Esophagus mucosa (tissue), 1 donor: ENCODE results near the gene BDP1. TPM values are rescaled to one million over a fixed set of nuclear protein-coding genes. Genes with fewer than 3 reads are reported as not detected.
"Not testable (repeated sequence)": the region's sequence is repeated elsewhere in the genome, so short reads cannot be mapped to it uniquely, and the experiment has no call there.

ENCODE experiments used
- ATAC-seq: fragments of 200-7000 bp; cut with Tn5 transposase; one replicate; pipeline ENCODE4 v1.9.1; 2020
- total RNA-seq: library from RNA; stranded (reverse); gene quantifications from one replicate; pipeline ENCODE4 v1.2.4, GENCODE V29; 2023
- donor health status: DM: yes; HTN: yes; CAD: no.

The BDP1 gene
- 14.1 TPM for total RNA-seq

- peak; percentile 97 for ATAC-seq
Measured at GRCh38 chr5:71455427-71456361, at the start of gene BDP1. Gene BDP1 (plus strand): TSS chr5:71455651. CDS start chr5:71455878, 227 bp downstream.

GRCh38 chr5:71410088-71410487 is 45.4 kb upstream of the BDP1 start:
- ATAC-seq = not testable (repeated sequence)

- ATAC-seq = not testable (repeated sequence)
Measured at GRCh38 chr5:71415626-71416025, 39.8 kb upstream of the BDP1 start.

GRCh38 chr5:71418026-71418425 is 37.4 kb upstream of the BDP1 start:
- ATAC-seq = not testable (repeated sequence)

GRCh38 chr5:71421278-71421677 is 34.2 kb upstream of the BDP1 start:
- not testable (repeated sequence) for ATAC-seq

GRCh38 chr5:71423896-71424295 is 31.6 kb upstream of the BDP1 start:
- ATAC-seq = not testable (repeated sequence)

- not testable (repeated sequence) for ATAC-seq
Measured at GRCh38 chr5:71426686-71427474, 28.6 kb upstream of the BDP1 start.

- not testable (repeated sequence) for ATAC-seq
Measured at GRCh38 chr5:71432410-71432809, 23.0 kb upstream of the BDP1 start.

GRCh38 chr5:71434825-71435224 is 20.6 kb upstream of the BDP1 start:
- not testable (repeated sequence) for ATAC-seq

GRCh38 chr5:71441564-71441963 is 13.9 kb upstream of the BDP1 start:
- ATAC-seq = not testable (repeated sequence)

GRCh38 chr5:71443891-71444290 is 11.6 kb upstream of the BDP1 start:
- ATAC-seq = not testable (repeated sequence)

GRCh38 chr5:71445015-71445414 is 10.4 kb upstream of the BDP1 start:
- not testable (repeated sequence) for ATAC-seq

GRCh38 chr5:71445523-71446152 is 9.8 kb upstream of the BDP1 start:
- not testable (repeated sequence) for ATAC-seq

- not testable (repeated sequence) for ATAC-seq
Measured at GRCh38 chr5:71446540-71447216, 8.8 kb upstream of the BDP1 start.

- peak; percentile 83 for ATAC-seq
Measured at GRCh38 chr5:71447218-71447808, 8.1 kb upstream of the BDP1 start.

GRCh38 chr5:71452876-71453275 is 2.6 kb upstream of the BDP1 start:
- ATAC-seq = no peak

GRCh38 chr5:71454913-71455312 is 538 bp upstream of the BDP1 start:
- no peak for ATAC-seq

GRCh38 chr5:71456362-71456743 is 902 bp downstream of the BDP1 start:
- no peak for ATAC-seq

- no peak for ATAC-seq
Measured at GRCh38 chr5:71457106-71457505, 1.7 kb downstream of the BDP1 start.

- ATAC-seq = no peak
Measured at GRCh38 chr5:71460693-71461092, 5.2 kb downstream of the BDP1 start.

- ATAC-seq = no peak
Measured at GRCh38 chr5:71461360-71461759, 5.9 kb downstream of the BDP1 start.

- ATAC-seq = peak; percentile 73
Measured at GRCh38 chr5:71471193-71471592, 15.7 kb downstream of the BDP1 start.
